ENCODE measurements around the gene C1orf116.

The C1orf116 gene

GRCh38 chr1:207031632-207032264 lies 808 bp downstream of the C1orf116 start:
- TF ChIP-seq, protein P1, sequence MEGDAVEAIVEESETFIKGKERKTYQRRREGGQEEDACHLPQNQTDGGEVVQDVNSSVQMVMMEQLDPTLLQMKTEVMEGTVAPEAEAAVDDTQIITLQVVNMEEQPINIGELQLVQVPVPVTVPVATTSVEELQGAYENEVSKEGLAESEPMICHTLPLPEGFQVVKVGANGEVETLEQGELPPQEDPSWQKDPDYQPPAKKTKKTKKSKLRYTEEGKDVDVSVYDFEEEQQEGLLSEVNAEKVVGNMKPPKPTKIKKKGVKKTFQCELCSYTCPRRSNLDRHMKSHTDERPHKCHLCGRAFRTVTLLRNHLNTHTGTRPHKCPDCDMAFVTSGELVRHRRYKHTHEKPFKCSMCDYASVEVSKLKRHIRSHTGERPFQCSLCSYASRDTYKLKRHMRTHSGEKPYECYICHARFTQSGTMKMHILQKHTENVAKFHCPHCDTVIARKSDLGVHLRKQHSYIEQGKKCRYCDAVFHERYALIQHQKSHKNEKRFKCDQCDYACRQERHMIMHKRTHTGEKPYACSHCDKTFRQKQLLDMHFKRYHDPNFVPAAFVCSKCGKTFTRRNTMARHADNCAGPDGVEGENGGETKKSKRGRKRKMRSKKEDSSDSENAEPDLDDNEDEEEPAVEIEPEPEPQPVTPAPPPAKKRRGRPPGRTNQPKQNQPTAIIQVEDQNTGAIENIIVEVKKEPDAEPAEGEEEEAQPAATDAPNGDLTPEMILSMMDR (IDR thresholded peaks at IDR 0.05; ENCODE audit: poor library complexity, severe bottlenecking) = no peak
- Histone ChIP-seq H3K36me3 (ENCODE audit: low read depth) (peaks cover 40% of the 10 kb centered on the region), H3K4me1 (ENCODE audit: insufficient read depth, poor library complexity, severe bottlenecking) (peaks cover 66% of the 10 kb centered on the region), H3K9me3 (ENCODE audit: severe bottlenecking) (no peaks in the 10 kb centered on the region), H3K4me3 (ENCODE audit: severe bottlenecking) (peak overlapping the region; percentile 55), H3K27me3 (ENCODE audit: insufficient read depth, poor library complexity, severe bottlenecking) (no peaks in the 10 kb centered on the region), H3K27ac (ENCODE audit: poor library complexity, severe bottlenecking) (peak overlapping the region; percentile 97)
- DNase-seq (ENCODE audit: low spot score) (no peak), ATAC-seq (ENCODE audit: low read depth) (no peak)

GRCh38 chr1:207031016-207031415 lies 1.5 kb downstream of the C1orf116 start:
- no peak for DNase-seq (ENCODE audit: low spot score)
- peaks cover 68% of the 10 kb centered on the region for H3K4me1 ChIP-seq (ENCODE audit: insufficient read depth, poor library complexity, severe bottlenecking)
- ATAC-seq (ENCODE audit: low read depth) = no peak
- no peaks in the 10 kb centered on the region for H3K9me3 ChIP-seq (ENCODE audit: severe bottlenecking)
- H3K36me3 ChIP-seq (ENCODE audit: low read depth) = peaks cover 47% of the 10 kb centered on the region
- TF ChIP-seq, protein P1 (IDR thresholded peaks at IDR 0.05; ENCODE audit: poor library complexity, severe bottlenecking) = no peak
- peak overlapping the region; percentile 97 for H3K27ac ChIP-seq (ENCODE audit: poor library complexity, severe bottlenecking)
- H3K4me3 ChIP-seq (ENCODE audit: severe bottlenecking) = peak overlapping the region; percentile 55
- H3K27me3 ChIP-seq (ENCODE audit: insufficient read depth, poor library complexity, severe bottlenecking) = no peaks in the 10 kb centered on the region

GRCh38 chr1:207030522-207031009 lies 2.0 kb downstream of the C1orf116 start:
- ATAC-seq (ENCODE audit: low read depth) = no peak
- Histone ChIP-seq H3K27ac (ENCODE audit: poor library complexity, severe bottlenecking) (peak overlapping the region; percentile 97), H3K4me3 (ENCODE audit: severe bottlenecking) (peak overlapping the region; percentile 55), H3K4me1 (ENCODE audit: insufficient read depth, poor library complexity, severe bottlenecking) (peaks cover 68% of the 10 kb centered on the region), H3K36me3 (ENCODE audit: low read depth) (peaks cover 52% of the 10 kb centered on the region), H3K27me3 (ENCODE audit: insufficient read depth, poor library complexity, severe bottlenecking) (no peaks in the 10 kb centered on the region), H3K9me3 (ENCODE audit: severe bottlenecking) (no peaks in the 10 kb centered on the region)
- no peak for DNase-seq (ENCODE audit: low spot score)
- TF ChIP-seq, protein P1 (IDR thresholded peaks at IDR 0.05; ENCODE audit: poor library complexity, severe bottlenecking) = no peak

DNA sequence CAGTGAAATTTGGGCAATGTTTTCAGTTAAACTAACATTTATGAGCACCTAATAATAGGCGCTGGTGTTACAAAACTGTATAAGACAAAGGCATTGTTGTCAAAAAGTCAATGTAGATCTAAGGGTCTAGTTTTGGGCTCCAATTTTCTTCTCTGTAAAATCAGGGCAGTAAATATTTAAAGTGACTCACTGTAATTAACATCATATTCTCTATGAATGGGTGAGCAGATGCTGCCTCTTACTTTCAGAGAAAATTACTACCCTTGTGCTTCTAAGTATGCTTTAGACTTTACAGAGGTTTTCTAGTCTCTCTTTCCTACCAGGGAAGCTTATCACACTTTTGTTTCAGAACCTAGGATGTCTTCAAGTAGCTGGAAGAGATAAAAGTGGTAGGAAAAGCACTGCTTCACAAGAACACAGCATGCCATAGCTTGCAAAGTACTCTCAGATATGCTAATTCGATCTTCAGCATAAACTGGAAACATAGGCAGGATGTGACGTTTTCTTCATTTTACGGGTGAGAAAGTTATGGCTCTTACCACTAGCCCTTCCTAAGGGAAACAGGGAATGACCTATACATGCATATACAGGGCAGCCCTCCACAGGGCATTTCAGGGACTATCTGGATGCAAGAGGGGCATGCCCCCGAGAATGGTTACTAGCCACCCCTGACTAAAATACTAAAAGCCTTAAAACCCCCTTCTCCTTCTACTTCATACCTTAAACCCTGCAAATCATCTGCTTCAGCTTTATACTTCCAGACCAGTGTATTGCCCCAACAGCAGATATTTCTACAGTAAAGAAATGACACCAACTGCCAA lies 2.6 kb downstream of the C1orf116 start:
- TF ChIP-seq, protein P1 (IDR thresholded peaks at IDR 0.05; ENCODE audit: poor library complexity, severe bottlenecking) = no peak
- no peaks in the 10 kb centered on the region for H3K27me3 ChIP-seq (ENCODE audit: insufficient read depth, poor library complexity, severe bottlenecking)

More for the DNA sequence above, 2.6 kb downstream of the C1orf116 start:
- 0 out of 3 replicates have a peak, but pooled peaks have one; percentile 1 for ATAC-seq (ENCODE audit: low read depth)
- H3K36me3 ChIP-seq (ENCODE audit: low read depth) = peaks cover 57% of the 10 kb centered on the region
- peaks cover 67% of the 10 kb centered on the region for H3K4me1 ChIP-seq (ENCODE audit: insufficient read depth, poor library complexity, severe bottlenecking)
- DNase-seq (ENCODE audit: low spot score) = no peak
- peak overlapping the region; percentile 97 for H3K27ac ChIP-seq (ENCODE audit: poor library complexity, severe bottlenecking)
- peak overlapping the region; percentile 55 for H3K4me3 ChIP-seq (ENCODE audit: severe bottlenecking)
- H3K9me3 ChIP-seq (ENCODE audit: severe bottlenecking) = no peaks in the 10 kb centered on the region
